Osteoblast (primary cell): ENCODE data around the gene B3GALT6. TPM values are rescaled to one million over a fixed set of nuclear protein-coding genes. Genes with fewer than 3 reads are reported as not detected.

Source experiments
- DNase-seq: peaks from one replicate; pipeline ENCODE4 v3.0.0; 2011; ENCODE audit warnings: low spot score, mixed read lengths; ENCODE audit not compliant: insufficient read length; ENCODE audit errors: missing footprints
- H2AFZ ChIP-seq: 2 replicates; pipeline ENCODE4 v1.6.0; 2011; ENCODE audit warnings: mild to moderate bottlenecking, low read length
- H3K27ac ChIP-seq: 2 replicates; pipeline ENCODE4 v1.5.1; 2011; ENCODE audit warnings: mild to moderate bottlenecking, low read depth, low read length, moderate library complexity
- H3K27me3 ChIP-seq: 2 replicates; pipeline ENCODE4 v1.6.0; 2012; ENCODE audit warnings: mild to moderate bottlenecking, control low read depth, inconsistent platforms, low read length, moderate library complexity; ENCODE audit not compliant: insufficient read depth
- H3K36me3 ChIP-seq: 2 replicates; pipeline ENCODE4 v1.5.1; 2011; ENCODE audit warnings: mild to moderate bottlenecking, low read length, control low read depth, moderate library complexity; ENCODE audit not compliant: insufficient read depth
- H3K4me1 ChIP-seq: 2 replicates; pipeline ENCODE4 v1.5.1; 2011; ENCODE audit warnings: mild to moderate bottlenecking, low read length, control low read depth, moderate library complexity; ENCODE audit not compliant: insufficient read depth
- H3K4me2 ChIP-seq: 2 replicates; pipeline ENCODE4 v1.6.0; 2011; ENCODE audit warnings: mild to moderate bottlenecking, low read length; ENCODE audit not compliant: insufficient read depth
- H3K4me3 ChIP-seq: fragments of 200-600 bp; sonication (generic); 3 replicates; pipeline ENCODE4 v1.5.1; 2012; ENCODE audit warnings: mild to moderate bottlenecking, low read length, inconsistent platforms; ENCODE audit not compliant: insufficient read depth
- H3K79me2 ChIP-seq: 2 replicates; pipeline ENCODE4 v1.6.0; 2012; ENCODE audit warnings: mild to moderate bottlenecking, low read length, control low read depth, inconsistent platforms; ENCODE audit not compliant: insufficient read depth
- H3K9me3 ChIP-seq: 2 replicates; pipeline ENCODE4 v1.5.1; 2011; ENCODE audit warnings: low read depth, low read length, control low read depth
- H4K20me1 ChIP-seq: 2 replicates; pipeline ENCODE4 v1.6.0; 2012; ENCODE audit warnings: mild to moderate bottlenecking, low read length, control low read depth; ENCODE audit not compliant: insufficient read depth
- CTCF ChIP-seq: IDR thresholded peaks from 2 replicates; pipeline ENCODE4 v1.5.1; 2011; ENCODE audit warnings: mild to moderate bottlenecking, low read depth, low read length, moderate library complexity; ENCODE audit errors: extremely low read depth
- total RNA-seq: library from RNA; depleted of rRNA; stranded (reverse); fragments of >200 nt; gene quantifications from 2 replicates; pipeline ENCODE4 v1.2.3, GENCODE V29; 2012

Gene B3GALT6
- total RNA-seq, 1 donor = 29.7 TPM

GRCh38 chr1:1207571-1207892 lies 24.5 kb upstream of the B3GALT6 start:
- H3K4me2 ChIP-seq = peak overlapping the region; percentile 84
- peaks cover 13% of the 10 kb centered on the region for H3K4me1 ChIP-seq
- no peaks in the 10 kb centered on the region for H3K36me3 ChIP-seq
- DNase-seq = peak; percentile 48
- no peak overlapping the region for H3K27ac ChIP-seq
- H2AFZ ChIP-seq = no peak overlapping the region
- no peak for TF ChIP-seq CTCF
- no peaks in the 10 kb centered on the region for H4K20me1 ChIP-seq
- H3K4me3 ChIP-seq = no peak overlapping the region
- peaks cover 11% of the 10 kb centered on the region for H3K27me3 ChIP-seq
- no peaks in the 10 kb centered on the region for H3K9me3 ChIP-seq
- H3K79me2 ChIP-seq = no peaks in the 10 kb centered on the region

- no peak for TF ChIP-seq CTCF
- Histone ChIP-seq H3K4me3 (peak overlapping the region; percentile 67), H3K27me3 (peaks cover 11% of the 10 kb centered on the region), H3K79me2 (no peaks in the 10 kb centered on the region), H3K27ac (no peak overlapping the region), H3K4me2 (peak overlapping the region; percentile 84), H3K4me1 (peaks cover 13% of the 10 kb centered on the region), H4K20me1 (no peaks in the 10 kb centered on the region), H3K36me3 (no peaks in the 10 kb centered on the region), H3K9me3 (no peaks in the 10 kb centered on the region), H2AFZ (no peak overlapping the region)
- peak; percentile 96 for DNase-seq
Measured at GRCh38 chr1:1208713-1209433, 23.2 kb upstream of the B3GALT6 start.

- no peak overlapping the region for H2AFZ ChIP-seq
- no peaks in the 10 kb centered on the region for H3K36me3 ChIP-seq
- no peak for DNase-seq
- H3K27me3 ChIP-seq = peaks cover 11% of the 10 kb centered on the region
- H3K4me3 ChIP-seq = no peak overlapping the region
- H4K20me1 ChIP-seq = no peaks in the 10 kb centered on the region
- H3K4me2 ChIP-seq = no peak overlapping the region
- H3K4me1 ChIP-seq = peaks cover 13% of the 10 kb centered on the region
- no peaks in the 10 kb centered on the region for H3K9me3 ChIP-seq
- TF ChIP-seq CTCF = no peak
- H3K27ac ChIP-seq = no peak overlapping the region
- H3K79me2 ChIP-seq = no peaks in the 10 kb centered on the region
Measured at GRCh38 chr1:1210726-1211540, 21.1 kb upstream of the B3GALT6 start.
